Measurements from ENCODE around the gene CUTA.

Gene CUTA

DNA sequence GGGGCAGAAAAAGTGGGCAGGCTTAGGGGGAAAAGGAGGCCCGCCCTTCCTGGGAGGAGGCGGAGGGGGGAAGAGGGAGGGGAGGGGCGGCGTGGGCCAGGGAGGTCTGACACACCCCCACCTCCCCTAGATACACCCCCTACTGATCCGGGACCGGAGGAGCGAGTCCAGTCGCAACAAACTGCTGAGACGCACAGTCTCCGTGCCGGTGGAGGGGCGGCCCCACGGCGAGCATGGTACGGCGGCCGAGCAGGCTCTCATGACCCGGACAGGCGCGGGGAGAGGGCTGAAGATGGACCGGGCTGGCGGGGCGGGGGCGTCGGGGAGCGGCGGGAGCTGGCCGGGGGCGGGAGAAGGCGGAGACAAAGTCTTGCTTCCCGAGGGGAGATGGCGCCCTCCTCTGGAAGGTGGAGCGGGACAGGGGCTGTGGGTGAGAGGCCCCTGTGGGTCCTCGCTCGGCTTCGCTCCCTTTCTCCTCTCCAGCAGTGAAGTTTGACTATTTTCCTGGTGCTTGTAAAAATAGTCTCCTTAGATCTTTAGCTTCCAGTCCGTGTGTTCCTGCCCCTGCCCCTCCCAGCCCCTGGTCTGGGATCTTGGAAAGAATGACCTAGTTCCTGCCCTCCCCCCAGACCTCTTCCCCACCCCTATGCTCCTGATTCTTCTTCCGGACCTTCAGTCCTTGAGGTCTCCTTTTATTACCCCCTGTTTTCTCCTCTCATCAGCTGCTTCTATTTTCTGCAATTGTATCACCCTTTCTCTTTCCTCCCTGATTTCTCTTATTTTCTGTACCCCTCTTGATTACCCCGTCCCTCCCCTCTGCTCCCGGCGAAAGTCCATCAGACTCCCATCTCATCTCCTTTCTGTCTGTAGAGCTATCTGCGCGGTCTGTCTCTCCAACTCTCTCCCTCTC is 8.0 kb upstream of the CUTA start:
- Histone ChIP-seq H3K27me3 (no peaks in the 10 kb centered on the region), H3K36me3 (no peaks in the 10 kb centered on the region), H3K9me3 (no peaks in the 10 kb centered on the region), H3K4me1 (peaks cover 0 to 54% (median 38%) of the 10 kb centered on the region in 4 donors), H3K4me3 (peak overlapping the region; percentile 61 to 77), H3K27ac (peak overlapping the region; percentile 95 to 97)
- TF ChIP-seq, protein P1, sequence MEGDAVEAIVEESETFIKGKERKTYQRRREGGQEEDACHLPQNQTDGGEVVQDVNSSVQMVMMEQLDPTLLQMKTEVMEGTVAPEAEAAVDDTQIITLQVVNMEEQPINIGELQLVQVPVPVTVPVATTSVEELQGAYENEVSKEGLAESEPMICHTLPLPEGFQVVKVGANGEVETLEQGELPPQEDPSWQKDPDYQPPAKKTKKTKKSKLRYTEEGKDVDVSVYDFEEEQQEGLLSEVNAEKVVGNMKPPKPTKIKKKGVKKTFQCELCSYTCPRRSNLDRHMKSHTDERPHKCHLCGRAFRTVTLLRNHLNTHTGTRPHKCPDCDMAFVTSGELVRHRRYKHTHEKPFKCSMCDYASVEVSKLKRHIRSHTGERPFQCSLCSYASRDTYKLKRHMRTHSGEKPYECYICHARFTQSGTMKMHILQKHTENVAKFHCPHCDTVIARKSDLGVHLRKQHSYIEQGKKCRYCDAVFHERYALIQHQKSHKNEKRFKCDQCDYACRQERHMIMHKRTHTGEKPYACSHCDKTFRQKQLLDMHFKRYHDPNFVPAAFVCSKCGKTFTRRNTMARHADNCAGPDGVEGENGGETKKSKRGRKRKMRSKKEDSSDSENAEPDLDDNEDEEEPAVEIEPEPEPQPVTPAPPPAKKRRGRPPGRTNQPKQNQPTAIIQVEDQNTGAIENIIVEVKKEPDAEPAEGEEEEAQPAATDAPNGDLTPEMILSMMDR (IDR thresholded peaks at IDR 0.05), result peak; percentile 42 to 69
- peak; percentile 82 to 94 for DNase-seq
- intact Hi-C loops (cut with DNase I; ENCODE audit: low total_unique reads), result loop anchor here (10.0 kb wide), 2 partner anchors 111 to 799 kb away; partner anchors contain the start of genes TAPBP and ZBTB22

DNA sequence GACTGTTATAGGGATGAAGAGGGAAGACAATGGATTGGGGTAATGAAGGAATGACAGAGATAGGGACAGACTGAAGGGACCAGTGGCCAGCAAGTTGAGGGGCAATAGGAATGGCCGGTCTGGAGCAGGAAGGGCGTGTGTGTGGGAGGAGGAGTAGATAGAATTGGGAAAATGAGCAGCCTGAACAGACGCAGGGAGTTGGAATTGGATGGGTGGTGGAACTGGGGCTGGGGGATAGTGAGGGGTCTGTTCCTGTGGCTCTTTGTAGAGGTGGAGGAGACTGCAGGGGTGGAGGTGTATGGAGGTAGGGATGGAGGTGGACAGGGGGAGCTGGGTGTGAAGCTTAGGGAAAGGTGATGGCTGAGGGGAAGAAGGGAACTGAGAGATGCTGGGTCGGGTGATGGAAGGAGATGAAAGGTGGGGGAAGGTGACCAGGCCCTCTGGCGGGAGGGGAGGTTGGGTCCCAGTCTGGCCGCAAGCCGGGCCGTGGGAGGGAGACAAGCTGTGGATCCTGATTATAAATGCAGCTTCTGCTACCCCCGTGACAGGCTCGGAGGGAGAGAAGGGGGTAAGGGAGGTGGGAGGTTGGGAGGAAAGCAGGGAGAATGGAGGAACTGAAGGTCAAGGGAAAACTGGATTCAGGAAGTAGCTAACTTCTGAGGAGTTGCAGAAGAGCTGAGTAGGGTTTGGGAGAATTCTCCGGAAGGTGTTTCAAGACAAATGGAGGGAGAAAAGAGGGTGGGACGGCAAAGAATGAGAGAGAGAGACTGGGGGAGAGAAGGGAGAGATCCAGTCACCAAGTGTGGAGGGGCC is 7.2 kb upstream of the CUTA start:
- intact Hi-C loops (cut with DNase I; ENCODE audit: low total_unique reads), result loop anchor here (10.0 kb wide), 2 partner anchors 110 to 800 kb away; partner anchors contain the start of genes TAPBP and ZBTB22
- peak overlapping the region; percentile 61 to 77 for H3K4me3 ChIP-seq
- no peaks in the 10 kb centered on the region for H3K36me3 ChIP-seq
- DNase-seq, result peak in 1 of 2 donors; percentile 69
- H3K27me3 ChIP-seq, result no peaks in the 10 kb centered on the region
- peak overlapping the region; percentile 95 to 97 for H3K27ac ChIP-seq
- TF ChIP-seq, protein P1 (IDR thresholded peaks at IDR 0.05), result no peak
- H3K9me3 ChIP-seq, result no peaks in the 10 kb centered on the region
- H3K4me1 ChIP-seq, result peaks cover 0 to 57% (median 40%) of the 10 kb centered on the region in 4 donors

DNA sequence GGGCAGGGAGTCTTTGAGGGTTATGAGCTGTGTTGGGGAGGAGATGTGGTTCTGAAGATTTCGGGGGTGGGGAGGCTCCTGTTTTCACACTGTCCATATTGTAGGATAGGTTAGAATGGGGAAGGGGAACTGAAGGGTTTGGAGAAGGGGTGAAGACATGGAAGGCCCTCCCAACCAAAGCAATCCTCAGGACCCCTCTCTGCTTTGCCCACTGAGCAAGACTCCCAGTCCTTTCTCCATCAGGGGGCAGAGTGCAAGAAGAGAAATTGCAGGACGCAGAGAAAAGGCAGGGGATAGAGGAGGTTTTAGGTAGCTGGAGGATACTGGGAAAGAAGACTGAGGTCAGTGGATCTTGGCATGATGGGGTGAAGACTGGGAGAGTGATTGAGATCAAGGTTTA is 5.9 kb upstream of the CUTA start:
- Histone ChIP-seq H3K27ac (peak overlapping the region; percentile 95 to 97), H3K4me3 (no peak overlapping the region), H3K36me3 (no peaks in the 10 kb centered on the region), H3K27me3 (no peaks in the 10 kb centered on the region), H3K4me1 (peaks cover 0 to 64% (median 42%) of the 10 kb centered on the region in 4 donors), H3K9me3 (no peaks in the 10 kb centered on the region)
- intact Hi-C loops (cut with DNase I; ENCODE audit: low total_unique reads), result loop anchor here (10.0 kb wide), 2 partner anchors 109 to 801 kb away; partner anchors contain the start of genes TAPBP and ZBTB22
- TF ChIP-seq, protein P1 (IDR thresholded peaks at IDR 0.05), result no peak
- no peak for DNase-seq

DNA sequence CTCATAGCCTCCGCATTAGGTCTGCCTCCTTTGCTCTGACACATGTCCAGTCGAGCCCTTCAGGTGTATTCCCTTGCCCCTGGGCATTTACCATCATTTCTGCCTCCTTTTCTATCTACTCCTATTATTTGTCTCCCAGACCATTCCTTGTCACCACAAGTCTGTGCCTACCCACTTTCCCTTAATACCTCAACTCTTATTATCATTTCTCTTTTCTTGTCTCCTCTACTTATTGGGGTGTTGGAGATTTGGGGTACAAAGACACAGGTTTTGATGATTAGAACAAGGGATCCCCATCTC is 3.4 kb upstream of the CUTA start:
- TF ChIP-seq, protein P1 (IDR thresholded peaks at IDR 0.05), result no peak
- peak overlapping the region; percentile 88 to 95 for H3K27ac ChIP-seq
- H3K36me3 ChIP-seq, result peaks cover 0 to 4% (median 0%) of the 10 kb centered on the region in 3 donors
- intact Hi-C loops (cut with DNase I; ENCODE audit: low total_unique reads), result loop anchor here (10.0 kb wide), 2 partner anchors 106 to 804 kb away; partner anchors contain the start of genes TAPBP and ZBTB22
- no peak overlapping the region for H3K4me3 ChIP-seq
- H3K9me3 ChIP-seq, result no peaks in the 10 kb centered on the region
- no peak for DNase-seq
- no peaks in the 10 kb centered on the region for H3K27me3 ChIP-seq
- peaks cover 0 to 59% (median 42%) of the 10 kb centered on the region in 4 donors for H3K4me1 ChIP-seq

All from tibial artery (tissue), 4 donors.